HepG2 (cell line): ENCODE results near the gene SPON1. TPM values are rescaled to one million over a fixed set of nuclear protein-coding genes. Genes with fewer than 3 reads are reported as not detected.

Source experiments
- ATAC-seq: fragments of 200-7000 bp; cut with Tn5 transposase; 3 replicates; pipeline ENCODE4 v1.9.1; 2020; ENCODE audit warnings: mild to moderate bottlenecking, moderate library complexity
- BruUV-seq: library from RNA; stranded (reverse); fragments of 400-500 nt; replicated peaks from 2 replicates; lab custom pipeline; 2021; lab: Mats Ljungman, UMichigan
- CTCF ChIA-PET: fragments of 300-600 bp; formaldehyde crosslinking; extraction: SDS; loops from one replicate; lab custom pipeline; 2021; ENCODE audit warnings: low total read pairs, inconsistent platforms, low intra/inter-chr PET ratio; lab: Yijun Ruan, JAX
- POLR2A ChIA-PET: fragments of 350-600 bp; sonication (Branson Sonifier 250); formaldehyde crosslinking; loops from one replicate; lab custom pipeline; 2020; ENCODE audit warnings: antibody characterized with exemption, inconsistent platforms; lab: Yijun Ruan, JAX
- DNase-seq: peaks from one replicate; pipeline ENCODE4 v3.0.0-alpha.2; 2015; ENCODE audit warnings: low spot score
- FAIRE-seq: peaks from 3 replicates; lab custom pipeline; 2011; peaks lifted over from hg19 to GRCh38; lab: Jason Lieb, UNC
- H2AFZ ChIP-seq: one replicate; pipeline ENCODE4 v1.6.1; 2011; ENCODE audit warnings: low read length, inconsistent platforms
- H3K27ac ChIP-seq: fragments of 300-600 bp; 3 replicates; pipeline ENCODE4 v1.8.0; 2011; ENCODE audit warnings: mixed run types, mild to moderate bottlenecking, mixed read lengths, low read length, inconsistent platforms; ENCODE audit not compliant: insufficient read depth; ENCODE audit errors: extremely low read length
- H3K27me3 ChIP-seq, 2 experiments: fragments of 200-600 bp in 1 of 2; 2 replicates in 1 of 2; 3 replicates in 1 of 2; pipeline versions ENCODE4 v1.6.0 to v1.8.0; 2011; ENCODE audit warnings: low read length in 2 of 2, mild to moderate bottlenecking in 2 of 2, moderate library complexity in 2 of 2, inconsistent platforms in 1 of 2; ENCODE audit not compliant: insufficient read depth in 2 of 2, control insufficient read depth in 1 of 2
- H3K36me3 ChIP-seq, 2 experiments: fragments of 200-600 bp in 1 of 2; replicated peaks in 1 of 2; 2 replicates in 1 of 2; 3 replicates in 1 of 2; pipeline versions ENCODE4 v1.5.1 to v1.8.0; 2011; ENCODE audit warnings: low read length in 2 of 2, inconsistent platforms in 1 of 2; ENCODE audit not compliant: insufficient read depth in 2 of 2, control insufficient read depth in 1 of 2
- H3K4me1 ChIP-seq: 2 replicates; pipeline ENCODE4 v1.5.1; 2012; ENCODE audit warnings: low read length, inconsistent platforms; ENCODE audit not compliant: insufficient read depth
- H3K4me2 ChIP-seq: 2 replicates; pipeline ENCODE4 v1.6.0; 2011; ENCODE audit warnings: low read depth, low read length, inconsistent platforms
- H3K4me3 ChIP-seq, 3 experiments: fragments of 200-600 bp in 1 of 3; sonication (generic), shearing (Covaris generic) in 1 of 3; replicated peaks in 1 of 3; 2 replicates each; pipeline ENCODE4 v1.5.1; 2011 to 2016; ENCODE audit warnings: low read length in 3 of 3, inconsistent platforms in 2 of 3, low read depth in 2 of 3, mild to moderate bottlenecking in 2 of 3, control low read depth in 1 of 3, mixed read lengths in 1 of 3; ENCODE audit not compliant: insufficient read depth in 1 of 3
- H3K79me2 ChIP-seq: one replicate; pipeline ENCODE4 v1.6.1; 2011; ENCODE audit warnings: low read length, inconsistent platforms; ENCODE audit not compliant: insufficient read depth
- H3K9ac ChIP-seq: 2 replicates; pipeline ENCODE4 v1.6.0; 2011; ENCODE audit warnings: mild to moderate bottlenecking, low read depth, low read length, inconsistent platforms; ENCODE audit not compliant: insufficient read depth
- H3K9me3 ChIP-seq: 2 replicates; pipeline ENCODE4 v1.5.1; 2012; ENCODE audit warnings: mild to moderate bottlenecking, low read length
- H4K20me1 ChIP-seq: 2 replicates; pipeline ENCODE4 v1.6.0; 2011; ENCODE audit warnings: inconsistent platforms, mild to moderate bottlenecking, low read length, moderate library complexity; ENCODE audit not compliant: insufficient read depth
- CREB1 ChIP-seq, 2 experiments: fragments of 450-650 bp in 1 of 2; IDR thresholded peaks; 2 replicates each; pipeline ENCODE4 v1.6.1; 2016 to 2017; ENCODE audit warnings: control low read depth in 1 of 2, mild to moderate bottlenecking in 1 of 2, missing compliant biosample characterization in 1 of 2, missing genetic modification characterization in 1 of 2
- HNF4A ChIP-seq: sonication (generic); formaldehyde crosslinking; IDR thresholded peaks from 2 replicates; pipeline ENCODE4 v1.4.0; 2020; ENCODE audit warnings: missing genetic modification reagents
- MAFK ChIP-seq, 2 experiments: IDR thresholded peaks in 1 of 2; conservative IDR thresholded peaks in 1 of 2; 2 replicates each; pipeline ENCODE4 v1.6.1; 2011; ENCODE audit warnings: improper control_type of control experiment in 2 of 2, low read length in 2 of 2
- NR2F2 ChIP-seq: IDR thresholded peaks from 2 replicates; pipeline ENCODE4 v1.6.1; 2012; ENCODE audit warnings: low read depth, inconsistent platforms, borderline replicate concordance
- WGBS: methylation state at CpG from one replicate; pipeline ENCODE4 v1.1.6; 2017; ENCODE audit warnings: low lambda C conversion rate; 5-methylcytosine and 5-hydroxymethylcytosine counted together
- in situ Hi-C: cut with HindIII; loops from 2 replicates; pipeline ENCODE4 v1.10.0; 2017; ENCODE audit warnings: low pct_unique_long_range_greater_than_20kb; ENCODE audit not compliant: extremely low pct_ligation_motif_present
- intact Hi-C: fragments of 100-400 bp; cut with micrococcal nuclease; formaldehyde crosslinking; loops from one replicate; pipeline ENCODE4 v1.10.0; 2022; ENCODE audit not compliant: unreplicated experiment
- polyA plus RNA-seq, 8 experiments: library from polyadenylated mRNA; depleted of rRNA in 3 of 8; stranded (reverse) in 7 of 8; unstranded in 1 of 8; fragments of >200 nt; fragmentation: Illumina TruSeq in 4 of 8; extraction: Trizol in 4 of 8; gene quantifications; 2 replicates each; pipeline versions ENCODE4 v1.2.1 to v1.2.3, GENCODE V29; 2011 to 2016; ENCODE audit warnings: low read depth in 4 of 8, missing spikeins in 1 of 8, mixed read lengths in 1 of 8; ENCODE audit not compliant: insufficient read depth in 1 of 8
- total RNA-seq, 5 experiments: library from RNA; depleted of rRNA; stranded (reverse); fragments of >200 nt; fragmentation: Illumina TruSeq; extraction: Trizol; gene quantifications; 2 replicates each; pipeline ENCODE4 v1.2.3, GENCODE V29; 2016; ENCODE audit warnings: low read depth in 1 of 5
- TF ChIP-seq, protein P1 (sequence below): sonication (generic); formaldehyde crosslinking; conservative IDR thresholded peaks from 2 replicates; pipeline ENCODE4 v1.8.1; 2023; ENCODE audit warnings: missing genetic modification reagents
- TF ChIP-seq, protein P2 (sequence below): sonication (generic); formaldehyde crosslinking; conservative IDR thresholded peaks from 2 replicates; pipeline ENCODE4 v1.4.0; 2020; ENCODE audit warnings: missing genetic modification reagents

SPON1 gene
- total and polyA plus RNA-seq, 2 of the 13 experiments (the other 11 are each of a cell fraction or from before 2014, with no cell fraction given) = not detected

GRCh38 chr11:14094481-14095037 is 132.0 kb downstream of the SPON1 start (continued):
- TF ChIP-seq, protein P1, sequence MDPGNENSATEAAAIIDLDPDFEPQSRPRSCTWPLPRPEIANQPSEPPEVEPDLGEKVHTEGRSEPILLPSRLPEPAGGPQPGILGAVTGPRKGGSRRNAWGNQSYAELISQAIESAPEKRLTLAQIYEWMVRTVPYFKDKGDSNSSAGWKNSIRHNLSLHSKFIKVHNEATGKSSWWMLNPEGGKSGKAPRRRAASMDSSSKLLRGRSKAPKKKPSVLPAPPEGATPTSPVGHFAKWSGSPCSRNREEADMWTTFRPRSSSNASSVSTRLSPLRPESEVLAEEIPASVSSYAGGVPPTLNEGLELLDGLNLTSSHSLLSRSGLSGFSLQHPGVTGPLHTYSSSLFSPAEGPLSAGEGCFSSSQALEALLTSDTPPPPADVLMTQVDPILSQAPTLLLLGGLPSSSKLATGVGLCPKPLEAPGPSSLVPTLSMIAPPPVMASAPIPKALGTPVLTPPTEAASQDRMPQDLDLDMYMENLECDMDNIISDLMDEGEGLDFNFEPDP (CRISPR knock-in tag) = no peak
- TF ChIP-seq, protein P2, sequence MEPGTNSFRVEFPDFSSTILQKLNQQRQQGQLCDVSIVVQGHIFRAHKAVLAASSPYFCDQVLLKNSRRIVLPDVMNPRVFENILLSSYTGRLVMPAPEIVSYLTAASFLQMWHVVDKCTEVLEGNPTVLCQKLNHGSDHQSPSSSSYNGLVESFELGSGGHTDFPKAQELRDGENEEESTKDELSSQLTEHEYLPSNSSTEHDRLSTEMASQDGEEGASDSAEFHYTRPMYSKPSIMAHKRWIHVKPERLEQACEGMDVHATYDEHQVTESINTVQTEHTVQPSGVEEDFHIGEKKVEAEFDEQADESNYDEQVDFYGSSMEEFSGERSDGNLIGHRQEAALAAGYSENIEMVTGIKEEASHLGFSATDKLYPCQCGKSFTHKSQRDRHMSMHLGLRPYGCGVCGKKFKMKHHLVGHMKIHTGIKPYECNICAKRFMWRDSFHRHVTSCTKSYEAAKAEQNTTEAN (CRISPR knock-in tag) = no peak
- no peak for TF ChIP-seq MAFK (conservative IDR thresholded peaks at IDR 0.05 in 1 of 2, IDR thresholded peaks at IDR 0.05 in 1 of 2; ENCODE audit: low read length in 2 of 2)
- no peak for TF ChIP-seq NR2F2

DNA sequence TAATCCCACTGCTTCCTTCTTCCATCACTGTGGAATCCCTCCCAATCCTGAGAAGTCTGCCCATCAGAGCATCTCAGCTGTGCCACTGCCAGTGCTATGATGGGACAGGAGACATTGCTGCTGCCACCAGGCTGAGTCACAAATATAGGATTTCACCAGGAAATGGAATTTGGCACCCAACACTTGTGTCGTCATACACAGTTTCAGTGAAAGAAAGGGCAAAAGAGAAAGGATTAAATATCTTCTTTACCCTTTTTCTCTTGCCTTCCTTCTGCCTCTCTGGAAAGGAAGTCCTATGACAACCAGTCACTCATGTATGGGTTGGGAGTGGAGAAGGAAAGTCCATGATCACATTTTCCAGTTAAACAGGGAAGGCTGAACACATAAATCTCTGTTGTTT is 133.4 kb downstream of the SPON1 start:
- H3K9me3 ChIP-seq = no peaks in the 10 kb centered on the region
- ATAC-seq = no peak
- no peak overlapping the region for H3K4me2 ChIP-seq
- H3K36me3 ChIP-seq = no peaks in the 10 kb centered on the region
- BruUV-seq = no TSS peak
- in situ Hi-C loops = no loop called here
- no peak overlapping the region for H3K27ac ChIP-seq
- CTCF ChIA-PET = no interaction called here
- no peak for FAIRE-seq
- H4K20me1 ChIP-seq = no peaks in the 10 kb centered on the region
- no peaks in the 10 kb centered on the region for H3K79me2 ChIP-seq
- no peak overlapping the region for H3K4me3 ChIP-seq
- WGBS = 0% methylated on average over 1 of the region's 1 CpG
- no peak overlapping the region for H2AFZ ChIP-seq
- no peak for DNase-seq
- no peaks in the 10 kb centered on the region for H3K27me3 ChIP-seq
- H3K4me1 ChIP-seq = no peaks in the 10 kb centered on the region
- H3K9ac ChIP-seq = no peak overlapping the region
- intact Hi-C loops = no loop called here
- TF ChIP-seq CREB1 (IDR thresholded peaks at IDR 0.05) = 0 out of 2 replicates have a peak, but pooled peaks have one; percentile 55
- TF ChIP-seq CREB1 (CRISPR knock-in tag; IDR thresholded peaks at IDR 0.05) = no peak
- TF ChIP-seq HNF4A (CRISPR knock-in tag) = no peak
- POLR2A ChIA-PET = no interaction called here
